ENCODE results near the gene FRMD1.

FRMD1 gene

DNA sequence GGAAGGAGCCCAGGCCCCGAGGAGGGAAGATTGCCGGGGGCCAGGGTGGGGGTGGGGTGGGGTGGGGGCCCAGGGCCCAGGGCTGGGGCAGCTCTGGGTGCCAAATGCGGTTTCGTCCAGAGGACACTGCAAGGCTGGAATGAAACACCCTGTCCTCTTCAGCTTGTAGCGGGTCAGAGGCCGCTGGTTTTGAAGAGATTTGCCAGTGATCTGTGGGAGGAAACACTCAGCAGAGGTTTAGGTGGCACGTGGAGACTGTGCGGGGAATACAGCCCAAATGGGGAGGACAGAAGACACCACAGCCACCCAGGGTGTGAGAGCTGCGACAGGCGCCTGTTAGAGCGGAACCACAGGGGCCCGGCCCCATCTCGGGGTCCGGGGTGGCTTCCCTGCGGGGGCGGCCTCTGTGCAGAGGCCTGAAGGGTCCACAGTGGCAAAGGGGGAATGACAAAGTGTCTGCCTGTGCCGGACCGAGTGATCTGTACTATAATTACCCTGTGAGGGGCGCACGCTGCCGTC, 29.2 kb downstream of the FRMD1 start:
- FAIRE-seq, result no peak
- no peak for DNase-seq (ENCODE audit: insufficient read length)
- TF ChIP-seq POLR2A (IDR thresholded peaks at IDR 0.05; ENCODE audit: low read depth, low read length), result no peak
- TF ChIP-seq POLR2AphosphoS5 (IDR thresholded peaks at IDR 0.05; ENCODE audit: low read depth, low read length), result no peak
- TF ChIP-seq TAF1 (IDR thresholded peaks at IDR 0.05; ENCODE audit: borderline replicate concordance, low read depth, low read length), result no peak

- FAIRE-seq (no peak), DNase-seq (ENCODE audit: insufficient read length) (no peak)
- TF ChIP-seq POLR2A (IDR thresholded peaks at IDR 0.05; ENCODE audit: low read depth, low read length) (no peak), POLR2AphosphoS5 (IDR thresholded peaks at IDR 0.05; ENCODE audit: low read depth, low read length) (no peak), TAF1 (IDR thresholded peaks at IDR 0.05; ENCODE audit: borderline replicate concordance, low read depth, low read length) (no peak)
These were observed 29.7 kb downstream of the FRMD1 start for GRCh38 chr6:168049277-168049676.

DNA sequence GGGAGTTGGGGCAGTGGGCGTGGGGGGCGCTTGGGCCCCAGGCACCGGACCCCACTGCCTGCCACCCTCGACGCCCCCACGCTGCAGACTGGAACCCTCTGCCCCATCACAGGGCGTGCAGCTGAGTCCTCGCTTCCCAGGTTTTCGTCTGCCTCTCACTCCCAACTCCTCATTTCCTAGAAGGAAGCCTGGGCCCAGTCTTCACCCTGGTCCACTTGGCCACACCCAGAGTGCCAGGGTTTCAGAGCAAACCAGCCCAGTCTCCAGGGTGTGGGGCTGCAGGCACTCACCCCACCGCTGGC, 30.3 kb downstream of the FRMD1 start:
- DNase-seq (ENCODE audit: insufficient read length) (no peak), FAIRE-seq (no peak)
- no peak for TF ChIP-seq POLR2A (IDR thresholded peaks at IDR 0.05; ENCODE audit: low read depth, low read length)
- TF ChIP-seq POLR2AphosphoS5 (IDR thresholded peaks at IDR 0.05; ENCODE audit: low read depth, low read length), result no peak
- no peak for TF ChIP-seq TAF1 (IDR thresholded peaks at IDR 0.05; ENCODE audit: borderline replicate concordance, low read depth, low read length)

DNA sequence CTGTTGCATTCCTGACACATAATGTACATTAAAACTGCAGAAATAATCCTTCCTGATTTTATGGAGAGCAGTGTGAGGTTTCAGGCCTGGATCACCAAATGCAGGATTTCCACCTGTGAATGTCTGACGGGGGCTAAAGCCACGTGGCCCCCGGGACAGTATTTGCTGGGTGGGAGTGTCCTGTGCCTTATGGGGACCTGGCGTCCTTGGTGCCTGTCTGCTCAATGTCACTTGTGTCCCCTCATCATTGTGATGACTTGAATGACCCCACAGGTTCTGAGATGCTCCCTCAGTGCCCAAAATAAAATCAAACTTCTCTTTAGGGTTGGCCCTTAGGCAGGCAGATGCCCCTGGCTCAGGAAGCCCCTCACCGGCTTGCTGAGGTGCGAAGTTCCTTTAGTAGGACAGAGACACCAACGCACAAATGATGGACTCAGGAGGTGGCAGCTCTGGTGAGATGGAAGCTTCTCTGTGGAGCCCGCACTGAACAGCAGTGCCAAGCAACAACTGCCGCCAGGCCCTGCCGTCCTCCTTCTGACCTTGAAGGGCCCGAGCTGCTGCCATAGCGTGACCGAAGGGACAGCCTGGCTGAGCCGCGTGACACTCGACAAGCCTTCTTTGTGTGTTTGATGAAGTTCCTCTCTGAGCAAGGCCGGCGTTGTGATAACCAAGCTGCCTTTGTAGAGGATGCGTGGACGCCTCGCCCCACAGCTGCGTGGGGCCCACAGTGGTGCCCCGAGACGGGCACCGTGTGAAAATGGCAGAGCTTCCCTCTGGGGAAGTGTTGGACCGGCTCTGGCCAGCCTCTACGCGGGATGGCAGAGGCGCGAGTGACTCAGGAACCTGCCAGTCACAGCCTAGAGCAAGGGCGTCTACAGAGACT, 30.9 kb downstream of the FRMD1 start:
- TF ChIP-seq TAF1 (IDR thresholded peaks at IDR 0.05; ENCODE audit: borderline replicate concordance, low read depth, low read length), result no peak
- no peak for TF ChIP-seq POLR2AphosphoS5 (IDR thresholded peaks at IDR 0.05; ENCODE audit: low read depth, low read length)
- no peak for TF ChIP-seq POLR2A (IDR thresholded peaks at IDR 0.05; ENCODE audit: low read depth, low read length)
- DNase-seq (ENCODE audit: insufficient read length) (no peak), FAIRE-seq (no peak)

DNA sequence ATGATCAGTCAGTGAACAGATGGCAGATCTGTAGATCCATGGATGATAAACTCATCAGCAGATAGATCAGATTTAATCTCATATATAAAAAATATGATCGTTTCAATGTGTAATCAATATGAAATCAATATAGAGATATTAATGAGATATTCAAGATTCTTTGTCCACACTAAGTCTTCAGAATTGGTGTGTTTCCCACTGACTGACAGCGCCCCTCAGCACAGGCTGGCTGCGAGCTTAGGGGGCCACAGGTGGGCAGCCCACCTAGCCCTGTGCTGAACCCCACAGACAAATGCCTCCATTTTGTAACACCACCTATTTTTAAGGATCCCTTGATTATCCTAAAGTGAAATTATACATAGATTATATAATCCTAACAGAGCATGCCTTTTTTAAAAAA, 32.3 kb downstream of the FRMD1 start:
- TF ChIP-seq POLR2AphosphoS5 (IDR thresholded peaks at IDR 0.05; ENCODE audit: low read depth, low read length), result no peak
- no peak for TF ChIP-seq POLR2A (IDR thresholded peaks at IDR 0.05; ENCODE audit: low read depth, low read length)
- TF ChIP-seq TAF1 (IDR thresholded peaks at IDR 0.05; ENCODE audit: borderline replicate concordance, low read depth, low read length), result no peak
- DNase-seq (ENCODE audit: insufficient read length), result no peak
- FAIRE-seq, result no peak

DNA sequence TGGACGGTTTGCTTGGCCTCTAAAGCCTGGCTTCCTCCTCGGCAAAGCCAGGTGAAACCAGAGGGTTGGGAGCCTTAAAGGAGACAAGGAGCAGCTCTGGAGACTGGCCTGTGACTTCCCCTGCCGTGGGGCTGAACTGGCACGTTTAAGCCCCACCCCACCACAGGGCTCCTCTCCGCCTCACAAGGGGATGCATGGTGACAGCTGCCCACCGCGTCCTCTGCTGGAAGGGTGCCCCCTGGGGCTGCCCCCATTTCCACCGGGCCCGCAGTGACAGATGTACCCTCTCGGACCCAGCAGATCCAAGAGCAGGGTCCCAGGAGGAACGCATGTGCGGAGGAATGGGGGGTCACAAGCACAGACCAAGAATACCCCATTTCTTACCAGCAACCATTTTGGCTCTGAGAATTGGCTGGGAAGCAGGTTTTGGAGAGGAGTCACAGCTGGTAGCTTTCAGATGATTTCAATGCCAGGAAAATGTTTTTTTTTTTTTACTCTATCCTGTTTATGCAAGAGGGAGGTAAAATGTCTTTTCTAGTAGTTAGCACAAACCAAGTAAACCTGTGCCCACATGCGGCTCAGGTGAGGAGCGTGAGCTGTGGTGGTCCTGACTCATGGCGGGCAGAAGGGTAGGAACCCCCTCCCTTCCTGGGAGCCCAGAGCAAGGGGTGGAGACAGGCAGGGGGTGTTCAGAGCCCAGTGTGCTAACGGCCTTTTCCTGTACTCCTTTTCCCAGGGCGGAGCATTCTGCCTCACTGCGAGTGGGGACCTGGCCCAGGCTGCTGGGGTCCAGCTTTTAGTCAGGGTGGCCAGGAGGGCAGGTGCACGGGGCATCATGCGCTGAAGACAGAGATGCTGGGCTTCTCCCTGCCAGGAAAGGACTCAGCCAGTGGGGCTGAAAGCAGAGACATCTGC, 33.0 kb downstream of the FRMD1 start:
- no peak for FAIRE-seq
- no peak for TF ChIP-seq POLR2AphosphoS5 (IDR thresholded peaks at IDR 0.05; ENCODE audit: low read depth, low read length)
- TF ChIP-seq TAF1 (IDR thresholded peaks at IDR 0.05; ENCODE audit: borderline replicate concordance, low read depth, low read length), result no peak
- TF ChIP-seq POLR2A (IDR thresholded peaks at IDR 0.05; ENCODE audit: low read depth, low read length), result no peak
- no peak for DNase-seq (ENCODE audit: insufficient read length)

DNA sequence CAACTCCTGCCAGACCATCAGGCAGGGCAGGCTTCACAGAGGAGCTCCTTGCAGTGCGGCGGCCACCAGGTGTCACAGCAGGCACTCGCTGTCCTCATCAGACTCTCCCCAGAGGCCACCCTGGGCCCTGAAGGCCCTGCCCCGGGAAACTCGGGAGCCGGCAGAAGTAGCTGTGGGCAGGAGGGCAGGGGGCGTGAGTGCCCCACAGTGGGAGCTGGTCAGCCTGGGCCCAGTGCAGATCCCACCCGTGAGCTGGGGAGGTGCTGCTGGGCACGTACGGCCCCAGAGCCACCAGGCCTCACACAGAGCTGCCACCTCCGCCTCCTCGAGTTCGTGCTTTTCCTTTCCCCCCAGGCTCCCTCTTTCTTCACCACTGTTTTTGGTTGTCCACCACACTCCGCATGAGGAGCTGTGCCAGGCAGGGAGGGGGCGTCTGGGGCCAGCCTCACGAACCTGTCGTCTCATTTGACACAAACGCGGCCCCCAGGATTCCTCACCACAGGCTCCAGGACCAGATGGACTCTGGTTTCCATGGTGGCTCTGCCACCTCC, 33.8 kb downstream of the FRMD1 start:
- no peak for DNase-seq (ENCODE audit: insufficient read length)
- no peak for TF ChIP-seq POLR2AphosphoS5 (IDR thresholded peaks at IDR 0.05; ENCODE audit: low read depth, low read length)
- TF ChIP-seq POLR2A (IDR thresholded peaks at IDR 0.05; ENCODE audit: low read depth, low read length), result no peak
- no peak for TF ChIP-seq TAF1 (IDR thresholded peaks at IDR 0.05; ENCODE audit: borderline replicate concordance, low read depth, low read length)
- FAIRE-seq, result no peak

GRCh38 chr6:168044521-168045130, 34.4 kb downstream of the FRMD1 start:
- DNase-seq (ENCODE audit: insufficient read length) (no peak), FAIRE-seq (no peak)
- no peak for TF ChIP-seq TAF1 (IDR thresholded peaks at IDR 0.05; ENCODE audit: borderline replicate concordance, low read depth, low read length)
- TF ChIP-seq POLR2A (IDR thresholded peaks at IDR 0.05; ENCODE audit: low read depth, low read length), result no peak
- no peak for TF ChIP-seq POLR2AphosphoS5 (IDR thresholded peaks at IDR 0.05; ENCODE audit: low read depth, low read length)

DNA sequence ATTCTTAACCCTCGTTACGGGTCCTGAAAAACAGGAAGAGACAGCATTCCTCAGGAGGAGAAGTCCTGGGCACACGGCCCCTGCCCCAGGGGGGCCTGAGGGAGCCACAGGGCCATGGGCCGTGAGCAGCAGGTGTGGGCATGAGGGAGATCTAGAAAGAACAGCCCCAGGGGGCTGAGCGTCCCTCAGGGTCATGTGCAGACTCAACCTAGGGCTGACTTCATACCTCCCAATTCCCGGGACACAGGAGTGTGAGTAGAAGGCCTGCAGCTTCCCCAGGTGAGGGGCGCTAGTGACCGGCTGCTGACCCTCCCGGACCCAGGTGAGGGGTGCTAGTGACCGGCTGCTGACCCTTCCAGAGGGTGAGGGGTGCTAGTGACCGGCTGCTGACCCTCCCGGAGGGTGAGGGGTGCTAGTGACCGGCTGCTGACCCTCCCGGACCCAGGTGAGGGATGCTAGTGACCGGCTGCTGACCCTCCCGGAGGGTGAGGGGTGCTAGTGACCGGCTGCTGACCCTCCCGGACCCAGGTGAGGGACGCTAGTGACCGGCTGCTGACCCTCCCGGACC, 35.1 kb downstream of the FRMD1 start:
- FAIRE-seq, result no peak
- no peak for TF ChIP-seq TAF1 (IDR thresholded peaks at IDR 0.05; ENCODE audit: borderline replicate concordance, low read depth, low read length)
- TF ChIP-seq POLR2A (IDR thresholded peaks at IDR 0.05; ENCODE audit: low read depth, low read length), result no peak
- no peak for TF ChIP-seq POLR2AphosphoS5 (IDR thresholded peaks at IDR 0.05; ENCODE audit: low read depth, low read length)
- no peak for DNase-seq (ENCODE audit: insufficient read length)

GRCh38 chr6:168043193-168043847, 35.7 kb downstream of the FRMD1 start:
- DNase-seq (ENCODE audit: insufficient read length) (no peak), FAIRE-seq (no peak)
- TF ChIP-seq POLR2AphosphoS5 (IDR thresholded peaks at IDR 0.05; ENCODE audit: low read depth, low read length) (no peak), TAF1 (IDR thresholded peaks at IDR 0.05; ENCODE audit: borderline replicate concordance, low read depth, low read length) (no peak), POLR2A (IDR thresholded peaks at IDR 0.05; ENCODE audit: low read depth, low read length) (no peak)
